GM18867 (cell line): Measurements from ENCODE around the gene MAB21L4.

ENCODE experiments used
- ATAC-seq: cut with Tn5 transposase; IDR thresholded peaks from one replicate; pipeline ENCODE4 v1.9.1; 2021; ENCODE audit warnings: mild to moderate bottlenecking, moderate library complexity; ENCODE audit not compliant: unreplicated experiment

MAB21L4 gene

GRCh38 chr2:240869109-240869955, 26.6 kb downstream of the MAB21L4 start:
- no peak for ATAC-seq

GRCh38 chr2:240868286-240869108, 27.5 kb downstream of the MAB21L4 start, which contains the start of gene AGXT:
Gene AGXT, plus strand, starts transcription at chr2:240868824. Its CDS starts 42 bp downstream, at chr2:240868866.
- no peak for ATAC-seq

- no peak for ATAC-seq
Observed at GRCh38 chr2:240865391-240865790, 30.6 kb downstream of the MAB21L4 start.

- ATAC-seq, result no peak
Observed at GRCh38 chr2:240864475-240864874, 31.5 kb downstream of the MAB21L4 start.

- ATAC-seq, result no peak
Observed at GRCh38 chr2:240861547-240861946, 34.4 kb downstream of the MAB21L4 start.

- no peak for ATAC-seq
Observed at GRCh38 chr2:240858871-240859270, 37.1 kb downstream of the MAB21L4 start.

- ATAC-seq, result no peak
Observed at GRCh38 chr2:240858321-240858720, 37.6 kb downstream of the MAB21L4 start.

GRCh38 chr2:240857039-240858008, 38.6 kb downstream of the MAB21L4 start:
- no peak for ATAC-seq

GRCh38 chr2:240856151-240856980, 39.6 kb downstream of the MAB21L4 start:
- no peak for ATAC-seq

GRCh38 chr2:240855670-240856069, 40.3 kb downstream of the MAB21L4 start:
- ATAC-seq, result no peak

- no peak for ATAC-seq
Observed at GRCh38 chr2:240852671-240853314, 43.2 kb downstream of the MAB21L4 start.

GRCh38 chr2:240851078-240851991, 44.6 kb downstream of the MAB21L4 start:
- peak; percentile 66 for ATAC-seq

GRCh38 chr2:240850756-240851077, 45.2 kb downstream of the MAB21L4 start:
- ATAC-seq, result no peak

- ATAC-seq, result no peak
Observed at GRCh38 chr2:240850026-240850425, 45.9 kb downstream of the MAB21L4 start.

GRCh38 chr2:240848900-240849680, 46.9 kb downstream of the MAB21L4 start:
- no peak for ATAC-seq

- ATAC-seq, result no peak
Observed at GRCh38 chr2:240847817-240848216, 48.1 kb downstream of the MAB21L4 start.

- no peak for ATAC-seq
Observed at GRCh38 chr2:240846873-240847595, 48.9 kb downstream of the MAB21L4 start.
